Activated CD4-positive, alpha-beta T cell treated with anti-CD3 and anti-CD28 coated beads, Interleukin-2, amount 50 U/mL, for 1 hour (primary cell): ENCODE results near the gene FAM227B.

Experiments
- DNase-seq: peaks from one replicate; pipeline ENCODE4 v3.0.0-alpha.2; 2020

The FAM227B gene

DNA sequence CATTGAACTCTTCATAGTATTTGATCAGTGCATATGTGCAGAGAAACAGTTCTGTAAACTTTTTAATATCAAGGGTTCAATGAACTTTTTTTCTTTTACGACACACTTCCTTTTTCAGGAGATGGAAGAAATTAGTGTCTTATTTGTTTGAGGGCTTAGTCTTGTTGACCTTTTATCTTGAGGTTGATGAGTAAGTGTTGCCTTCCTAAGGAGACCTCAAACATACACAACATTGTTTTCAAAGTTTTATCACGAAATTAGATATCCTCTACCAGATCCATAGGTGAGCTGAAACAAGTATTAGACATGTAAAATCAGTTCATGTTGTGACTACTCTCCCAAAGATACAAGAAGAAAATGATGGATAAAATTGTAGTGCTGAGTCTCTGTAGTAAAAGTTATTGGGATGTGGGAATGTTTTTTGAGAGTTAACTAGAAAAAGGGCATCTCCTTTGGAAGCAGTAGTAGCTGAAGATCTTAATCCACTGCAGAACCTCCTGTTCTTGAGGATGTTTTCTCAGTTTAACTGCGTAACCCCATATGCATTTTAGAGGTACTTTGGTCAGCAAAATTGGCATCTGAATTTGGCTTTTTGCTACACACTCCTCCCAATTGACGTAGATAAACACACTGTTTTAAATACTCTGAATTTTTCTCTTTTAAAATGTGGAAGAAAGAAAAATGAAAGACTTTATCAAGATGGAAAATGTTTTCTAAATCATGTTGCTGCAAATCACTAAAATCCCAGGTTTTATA is 333.8 kb downstream of the FAM227B start:
- DNase-seq = no peak

DNA sequence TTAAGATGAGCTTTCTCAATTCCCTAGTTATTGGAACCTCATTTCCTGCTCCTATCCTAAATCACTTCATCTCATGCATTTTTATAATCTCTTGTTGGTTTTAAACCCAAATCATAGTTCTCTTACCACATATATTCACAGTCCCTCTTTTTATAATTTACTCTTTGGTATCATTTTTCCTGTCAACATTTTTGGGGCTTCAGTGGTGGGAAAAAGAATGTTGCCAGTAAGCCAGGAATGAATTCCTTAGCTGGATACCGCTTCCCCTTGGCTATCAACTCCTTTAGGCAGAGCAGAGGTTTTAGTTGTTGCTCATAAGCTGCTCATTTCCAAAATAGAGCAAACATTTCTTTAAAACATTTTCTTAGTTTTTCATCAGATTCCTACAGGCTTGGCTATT is 338.3 kb downstream of the FAM227B start:
- DNase-seq = no peak

DNA sequence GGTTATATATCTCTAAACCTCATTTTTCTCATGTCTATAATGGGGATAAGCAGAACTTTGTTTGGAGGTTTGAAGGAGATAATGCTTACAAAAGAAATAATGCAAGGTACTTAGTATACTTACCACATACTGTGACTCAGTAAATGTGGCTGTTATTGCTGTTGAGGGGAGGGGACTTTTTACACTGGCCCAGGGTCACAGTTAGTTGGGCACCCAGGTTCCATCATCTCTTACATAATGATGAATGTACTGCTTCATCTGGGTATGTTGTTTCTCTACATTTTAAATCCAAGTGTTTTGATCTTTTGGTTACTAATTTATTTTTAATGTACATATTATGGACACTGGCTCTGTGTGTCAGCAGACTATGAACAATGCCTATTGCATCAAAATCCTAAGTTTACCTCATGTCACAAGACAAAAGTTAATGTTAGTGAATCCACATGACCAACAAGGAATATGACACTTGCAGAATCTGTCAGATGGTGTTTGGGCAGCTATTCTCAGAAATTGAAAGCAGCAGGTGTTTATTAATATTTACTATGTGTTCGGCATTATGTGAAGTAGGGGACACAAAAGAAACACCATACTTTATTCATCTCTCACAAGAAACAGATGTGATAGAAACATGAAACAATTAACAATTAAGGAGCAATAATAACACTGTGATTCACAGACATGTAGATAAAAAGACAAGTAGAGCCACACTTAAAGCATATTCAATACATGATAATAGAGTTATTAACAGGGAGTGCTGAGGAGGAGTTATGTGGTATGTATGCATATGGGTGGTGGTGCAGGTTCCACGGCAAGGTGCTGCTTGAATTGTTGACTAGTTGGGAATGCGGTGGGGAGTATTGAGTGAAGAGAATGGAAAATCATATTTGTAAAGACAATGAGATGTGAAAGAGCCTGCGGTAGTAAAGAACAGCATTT is 340.8 kb downstream of the FAM227B start:
- no peak for DNase-seq

DNA sequence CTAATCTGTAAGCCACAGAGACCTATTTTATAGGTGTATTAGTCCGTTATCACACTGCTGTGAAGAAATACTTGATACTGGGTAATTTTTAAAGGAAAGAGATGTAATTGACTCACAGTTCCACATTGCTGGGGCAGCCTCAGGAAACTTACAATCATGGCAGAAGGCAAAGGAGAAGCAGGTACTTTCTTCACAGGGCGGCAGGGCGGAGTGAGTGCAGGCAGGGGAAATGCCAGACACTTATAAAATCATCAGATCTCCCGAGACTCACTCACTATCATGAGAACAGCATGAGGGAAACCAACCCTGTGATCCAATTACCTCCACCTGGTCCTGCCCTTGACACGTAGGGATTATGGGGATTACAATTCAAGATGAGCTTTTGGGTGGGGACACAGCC is 341.9 kb downstream of the FAM227B start:
- DNase-seq = no peak
